ENCODE data around the gene ZFYVE26.

DNA sequence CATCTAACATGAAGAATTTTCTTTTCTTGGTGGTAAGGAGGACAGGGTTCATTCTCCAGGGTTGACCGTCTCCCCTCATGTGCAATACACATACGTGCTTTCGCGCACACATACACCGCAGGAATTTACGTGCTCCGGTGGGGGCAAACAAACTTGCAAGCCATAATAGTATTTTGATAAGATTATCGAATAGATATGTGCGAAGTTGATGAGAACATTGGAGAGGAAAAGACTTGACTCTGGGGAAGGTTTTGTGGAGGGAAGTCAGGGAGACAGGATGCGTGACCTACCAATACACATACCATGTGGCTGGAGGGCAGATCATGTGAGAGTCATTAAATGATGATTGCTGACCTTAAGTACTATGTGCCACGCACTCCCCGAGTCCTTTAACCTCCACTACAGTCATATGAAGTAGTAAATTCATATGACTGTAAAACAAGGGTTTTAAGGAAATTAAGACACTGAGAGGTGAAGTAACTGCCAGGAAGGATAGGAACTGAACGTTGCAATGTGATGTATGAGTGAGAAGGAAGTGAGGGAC is 4.1 kb upstream of the ZFYVE26 start:
- TF ChIP-seq CTCF (IDR thresholded peaks at IDR 0.05), result no peak
- TF ChIP-seq POLR2AphosphoS5 (IDR thresholded peaks at IDR 0.05), result no peak
